HEK293 (cell line): ENCODE measurements around the gene PIM1.
A peak's percentile ranks its signal among the peaks of the same experiment; 100 is the strongest.

Experiments
- CTCF ChIA-PET: fragments of 350-600 bp; formaldehyde crosslinking; extraction: SDS; loops from one replicate; lab custom pipeline; 2021; ENCODE audit warnings: antibody characterized with exemption; lab: Yijun Ruan, JAX
- POLR2A ChIA-PET: fragments of 300-600 bp; formaldehyde crosslinking; extraction: SDS; loops from one replicate; lab custom pipeline; 2020; ENCODE audit warnings: antibody characterized with exemption, inconsistent platforms; lab: Yijun Ruan, JAX
- H3K27ac ChIP-seq: fragments of 200-500 bp; sonication (Bioruptor generic); 2 replicates; pipeline ENCODE4 v1.5.1; 2014; ENCODE audit warnings: low read depth, low read length, control low read depth, inconsistent platforms; ENCODE audit errors: extremely low read depth
- H3K36me3 ChIP-seq, 2 experiments: fragments of 200-500 bp in 1 of 2; sonication (Bioruptor generic) in 1 of 2; 1 replicate in 1 of 2; 2 replicates in 1 of 2; pipeline ENCODE4 v1.5.1; 2014 to 2017; ENCODE audit warnings: inconsistent platforms in 2 of 2, low read length in 2 of 2; ENCODE audit not compliant: control insufficient read depth in 2 of 2, insufficient read depth in 1 of 2
- H3K4me1 ChIP-seq: fragments of 200-500 bp; sonication (Bioruptor generic); 2 replicates; pipeline ENCODE4 v1.5.1; 2014; ENCODE audit warnings: mild to moderate bottlenecking, low read length, inconsistent platforms; ENCODE audit not compliant: control insufficient read depth, insufficient read depth
- H3K4me3 ChIP-seq: 2 replicates; pipeline ENCODE4 v1.5.1; 2011; ENCODE audit warnings: low read depth, mild to moderate bottlenecking, control low read depth, low read length, moderate library complexity
- H3K9me3 ChIP-seq: fragments of 200-500 bp; sonication (Bioruptor generic); 2 replicates; pipeline ENCODE4 v1.5.1; 2014; ENCODE audit warnings: low read depth, low read length, inconsistent platforms; ENCODE audit not compliant: control insufficient read depth, insufficient read depth
- GLIS1 ChIP-seq: fragments of 450-650 bp; formaldehyde crosslinking; IDR thresholded peaks from 2 replicates; pipeline ENCODE4 v1.5.1; 2016; ENCODE audit warnings: missing biosample characterization, missing genetic modification characterization
- HOXD13 ChIP-seq: sonication (generic); formaldehyde crosslinking; IDR thresholded peaks from 2 replicates; pipeline ENCODE4 v1.8.0; 2022; ENCODE audit warnings: missing genetic modification reagents, borderline replicate concordance
- PRDM1 ChIP-seq: fragments of 450-650 bp; formaldehyde crosslinking; IDR thresholded peaks from 2 replicates; pipeline ENCODE4; 2016; ENCODE audit warnings: missing biosample characterization, missing genetic modification characterization
- ZBTB7A ChIP-seq: fragments of 450-650 bp; formaldehyde crosslinking; IDR thresholded peaks from 2 replicates; pipeline ENCODE4 v1.5.1; 2016; ENCODE audit warnings: low read depth, missing biosample characterization, missing genetic modification characterization
- ZNF184 ChIP-seq: fragments of 450-650 bp; IDR thresholded peaks from 2 replicates; pipeline ENCODE4 v1.5.1; 2018; ENCODE audit warnings: missing biosample characterization, mild to moderate bottlenecking, missing genetic modification characterization
- ZNF211 ChIP-seq: fragments of 450-650 bp; formaldehyde crosslinking; IDR thresholded peaks from 2 replicates; pipeline ENCODE4 v1.5.1; 2016; ENCODE audit warnings: low read depth, missing biosample characterization, missing genetic modification characterization
- ZNF341 ChIP-seq: fragments of 450-650 bp; formaldehyde crosslinking; IDR thresholded peaks from 2 replicates; pipeline ENCODE4; 2016; ENCODE audit warnings: low read depth, missing biosample characterization, missing genetic modification characterization
- ZNF362 ChIP-seq: fragments of 450-650 bp; formaldehyde crosslinking; IDR thresholded peaks from 2 replicates; pipeline ENCODE4 v1.5.1; 2016; ENCODE audit warnings: missing biosample characterization, missing genetic modification characterization
- ZNF366 ChIP-seq: fragments of 450-650 bp; formaldehyde crosslinking; conservative IDR thresholded peaks from 2 replicates; pipeline ENCODE4 v1.5.1; 2016; ENCODE audit warnings: missing biosample characterization, missing genetic modification characterization
- ZNF426 ChIP-seq: fragments of 450-650 bp; formaldehyde crosslinking; IDR thresholded peaks from 2 replicates; pipeline ENCODE4 v1.5.1; 2017; ENCODE audit warnings: missing biosample characterization, missing genetic modification characterization, mild to moderate bottlenecking, inconsistent platforms, moderate library complexity
- ZNF449 ChIP-seq: fragments of 450-650 bp; formaldehyde crosslinking; IDR thresholded peaks from 2 replicates; pipeline ENCODE4 v1.5.1; 2017; ENCODE audit warnings: missing biosample characterization, mild to moderate bottlenecking, missing genetic modification characterization, moderate library complexity
- ZNF48 ChIP-seq: fragments of 450-650 bp; formaldehyde crosslinking; IDR thresholded peaks from 2 replicates; pipeline ENCODE4 v1.5.1; 2016; ENCODE audit warnings: missing biosample characterization, missing genetic modification characterization
- ZNF677 ChIP-seq: fragments of 450-650 bp; IDR thresholded peaks from 2 replicates; pipeline ENCODE4 v1.5.0; 2018; ENCODE audit warnings: missing biosample characterization, mild to moderate bottlenecking, missing genetic modification characterization, moderate library complexity
- ZNF768 ChIP-seq: fragments of 450-650 bp; formaldehyde crosslinking; IDR thresholded peaks from 2 replicates; pipeline ENCODE4 v1.5.1; 2018; ENCODE audit warnings: missing biosample characterization, mild to moderate bottlenecking, missing genetic modification characterization
- TF ChIP-seq, protein P1 (sequence below): fragments of 450-650 bp; formaldehyde crosslinking; IDR thresholded peaks from 2 replicates; pipeline ENCODE4 v1.5.1; 2016; ENCODE audit warnings: missing biosample characterization, missing genetic modification characterization
- TF ChIP-seq, protein P2 (sequence below): fragments of 450-650 bp; formaldehyde crosslinking; IDR thresholded peaks from 2 replicates; pipeline ENCODE4 v1.5.1; 2016; ENCODE audit warnings: missing biosample characterization, missing genetic modification characterization
- TF ChIP-seq, protein P3 (sequence below): fragments of 450-650 bp; formaldehyde crosslinking; IDR thresholded peaks from 2 replicates; pipeline ENCODE4 v1.5.1; 2016; ENCODE audit warnings: missing biosample characterization, missing genetic modification characterization

PIM1 gene

GRCh38 chr6:37122861-37123260 lies 47.1 kb upstream of the PIM1 start (continued):
- TF ChIP-seq HOXD13 (CRISPR knock-in tag) (no peak), ZNF211 (no peak), ZBTB7A (tag by site-specific recombination) (no peak)

- POLR2A ChIA-PET, result interaction anchor here (0.6 to 0.7 kb wide), 2 partner anchors 47 to 393 kb away, joined by 4 read pairs; no protein-coding TSS in a partner anchor
- H3K36me3 ChIP-seq, result no peaks in the 10 kb centered on the region
- CTCF ChIA-PET, result interaction anchor here (0.6 to 2.4 kb wide), 4 partner anchors 22 to 1381 kb away, joined by 3 to 12 read pairs (median 8); partner anchors contain the start of gene PIM1
- H3K9me3 ChIP-seq, result no peaks in the 10 kb centered on the region
- no peak overlapping the region for H3K27ac ChIP-seq
- peak; percentile 87 for TF ChIP-seq ZNF449
- TF ChIP-seq ZNF677 (tag by site-specific recombination), result no peak
- no peak for TF ChIP-seq ZNF362 (tag by site-specific recombination)
- TF ChIP-seq ZNF426 (tag by site-specific recombination), result no peak
- no peak for TF ChIP-seq ZNF48 (tag by site-specific recombination)
- TF ChIP-seq, protein P1, sequence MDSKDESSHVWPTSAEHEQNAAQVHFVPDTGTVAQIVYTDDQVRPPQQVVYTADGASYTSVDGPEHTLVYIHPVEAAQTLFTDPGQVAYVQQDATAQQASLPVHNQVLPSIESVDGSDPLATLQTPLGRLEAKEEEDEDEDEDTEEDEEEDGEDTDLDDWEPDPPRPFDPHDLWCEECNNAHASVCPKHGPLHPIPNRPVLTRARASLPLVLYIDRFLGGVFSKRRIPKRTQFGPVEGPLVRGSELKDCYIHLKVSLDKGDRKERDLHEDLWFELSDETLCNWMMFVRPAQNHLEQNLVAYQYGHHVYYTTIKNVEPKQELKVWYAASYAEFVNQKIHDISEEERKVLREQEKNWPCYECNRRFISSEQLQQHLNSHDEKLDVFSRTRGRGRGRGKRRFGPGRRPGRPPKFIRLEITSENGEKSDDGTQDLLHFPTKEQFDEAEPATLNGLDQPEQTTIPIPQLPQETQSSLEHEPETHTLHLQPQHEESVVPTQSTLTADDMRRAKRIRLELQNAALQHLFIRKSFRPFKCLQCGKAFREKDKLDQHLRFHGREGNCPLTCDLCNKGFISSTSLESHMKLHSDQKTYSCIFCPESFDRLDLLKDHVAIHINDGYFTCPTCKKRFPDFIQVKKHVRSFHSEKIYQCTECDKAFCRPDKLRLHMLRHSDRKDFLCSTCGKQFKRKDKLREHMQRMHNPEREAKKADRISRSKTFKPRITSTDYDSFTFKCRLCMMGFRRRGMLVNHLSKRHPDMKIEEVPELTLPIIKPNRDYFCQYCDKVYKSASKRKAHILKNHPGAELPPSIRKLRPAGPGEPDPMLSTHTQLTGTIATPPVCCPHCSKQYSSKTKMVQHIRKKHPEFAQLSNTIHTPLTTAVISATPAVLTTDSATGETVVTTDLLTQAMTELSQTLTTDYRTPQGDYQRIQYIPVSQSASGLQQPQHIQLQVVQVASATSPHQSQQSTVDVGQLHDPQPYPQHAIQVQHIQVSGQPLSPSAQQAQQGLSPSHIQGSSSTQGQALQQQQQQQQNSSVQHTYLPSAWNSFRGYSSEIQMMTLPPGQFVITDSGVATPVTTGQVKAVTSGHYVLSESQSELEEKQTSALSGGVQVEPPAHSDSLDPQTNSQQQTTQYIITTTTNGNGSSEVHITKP (tag by site-specific recombination), result no peak
- no peak overlapping the region for H3K4me3 ChIP-seq
- peaks cover 14% of the 10 kb centered on the region for H3K4me1 ChIP-seq
These were observed 45.8 kb upstream of the PIM1 start for GRCh38 chr6:37123957-37124729.

GRCh38 chr6:37125774-37126492 lies 44.0 kb upstream of the PIM1 start:
- no peaks in the 10 kb centered on the region for H3K36me3 ChIP-seq
- peaks cover 14% of the 10 kb centered on the region for H3K4me1 ChIP-seq
- H3K27ac ChIP-seq, result peak overlapping the region; percentile 10; the same call in 1 of the 2 replicates
- CTCF ChIA-PET, result interaction anchor here (0.6 to 2.4 kb wide), 9 partner anchors 10 to 105 kb away, joined by 3 to 12 read pairs (median 4); no protein-coding TSS in a partner anchor
- POLR2A ChIA-PET, result interaction anchor here (0.5 to 2.0 kb wide), 14 partner anchors 11 to 1142 kb away, joined by 3 to 16 read pairs (median 4); partner anchors contain the start of genes PIM1 and PPIL1
- H3K4me3 ChIP-seq, result peak overlapping the region; percentile 3; the same call in 1 of the 2 replicates
- no peaks in the 10 kb centered on the region for H3K9me3 ChIP-seq
- TF ChIP-seq ZNF768 (tag by site-specific recombination) (no peak), ZNF184 (tag by site-specific recombination) (no peak), GLIS1 (tag by site-specific recombination) (peak; percentile 79), ZNF341 (tag by site-specific recombination) (peak; percentile 91), ZNF366 (peak; percentile 40), PRDM1 (tag by site-specific recombination) (0 out of 2 replicates have a peak, but pooled peaks have one; percentile 42)
- TF ChIP-seq, protein P2, sequence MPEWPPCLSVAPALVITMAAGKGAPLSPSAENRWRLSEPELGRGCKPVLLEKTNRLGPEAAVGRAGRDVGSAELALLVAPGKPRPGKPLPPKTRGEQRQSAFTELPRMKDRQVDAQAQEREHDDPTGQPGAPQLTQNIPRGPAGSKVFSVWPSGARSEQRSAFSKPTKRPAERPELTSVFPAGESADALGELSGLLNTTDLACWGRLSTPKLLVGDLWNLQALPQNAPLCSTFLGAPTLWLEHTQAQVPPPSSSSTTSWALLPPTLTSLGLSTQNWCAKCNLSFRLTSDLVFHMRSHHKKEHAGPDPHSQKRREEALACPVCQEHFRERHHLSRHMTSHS (tag by site-specific recombination), result no peak
- TF ChIP-seq, protein P3, sequence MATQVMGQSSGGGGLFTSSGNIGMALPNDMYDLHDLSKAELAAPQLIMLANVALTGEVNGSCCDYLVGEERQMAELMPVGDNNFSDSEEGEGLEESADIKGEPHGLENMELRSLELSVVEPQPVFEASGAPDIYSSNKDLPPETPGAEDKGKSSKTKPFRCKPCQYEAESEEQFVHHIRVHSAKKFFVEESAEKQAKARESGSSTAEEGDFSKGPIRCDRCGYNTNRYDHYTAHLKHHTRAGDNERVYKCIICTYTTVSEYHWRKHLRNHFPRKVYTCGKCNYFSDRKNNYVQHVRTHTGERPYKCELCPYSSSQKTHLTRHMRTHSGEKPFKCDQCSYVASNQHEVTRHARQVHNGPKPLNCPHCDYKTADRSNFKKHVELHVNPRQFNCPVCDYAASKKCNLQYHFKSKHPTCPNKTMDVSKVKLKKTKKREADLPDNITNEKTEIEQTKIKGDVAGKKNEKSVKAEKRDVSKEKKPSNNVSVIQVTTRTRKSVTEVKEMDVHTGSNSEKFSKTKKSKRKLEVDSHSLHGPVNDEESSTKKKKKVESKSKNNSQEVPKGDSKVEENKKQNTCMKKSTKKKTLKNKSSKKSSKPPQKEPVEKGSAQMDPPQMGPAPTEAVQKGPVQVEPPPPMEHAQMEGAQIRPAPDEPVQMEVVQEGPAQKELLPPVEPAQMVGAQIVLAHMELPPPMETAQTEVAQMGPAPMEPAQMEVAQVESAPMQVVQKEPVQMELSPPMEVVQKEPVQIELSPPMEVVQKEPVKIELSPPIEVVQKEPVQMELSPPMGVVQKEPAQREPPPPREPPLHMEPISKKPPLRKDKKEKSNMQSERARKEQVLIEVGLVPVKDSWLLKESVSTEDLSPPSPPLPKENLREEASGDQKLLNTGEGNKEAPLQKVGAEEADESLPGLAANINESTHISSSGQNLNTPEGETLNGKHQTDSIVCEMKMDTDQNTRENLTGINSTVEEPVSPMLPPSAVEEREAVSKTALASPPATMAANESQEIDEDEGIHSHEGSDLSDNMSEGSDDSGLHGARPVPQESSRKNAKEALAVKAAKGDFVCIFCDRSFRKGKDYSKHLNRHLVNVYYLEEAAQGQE (tag by site-specific recombination), result no peak
